Nephron progenitor cell (in vitro differentiated cells): ENCODE data around the gene CHAMP1.
"Not testable (repeated sequence)": the region's sequence is repeated elsewhere in the genome, so short reads cannot be mapped to it uniquely, and the experiment has no call there.

Experiments
- DNase-seq: peaks from one replicate; pipeline ENCODE4 v3.0.0; 2021
- H3K27ac Mint-ChIP-seq: 2 replicates; pipeline ENCODE4 v1.8.0; 2021; ENCODE audit warnings: mild to moderate bottlenecking, moderate library complexity, mixed read lengths
- H3K27me3 Mint-ChIP-seq: 2 replicates; pipeline ENCODE4 v1.8.0; 2021; ENCODE audit warnings: mild to moderate bottlenecking, low read depth, mixed read lengths; ENCODE audit not compliant: poor library complexity
- H3K36me3 Mint-ChIP-seq: 2 replicates; pipeline ENCODE4 v1.8.0; 2021; ENCODE audit warnings: low read depth, mixed read lengths
- H3K4me1 Mint-ChIP-seq: 2 replicates; pipeline ENCODE4 v1.8.0; 2021; ENCODE audit warnings: mixed read lengths
- H3K4me3 Mint-ChIP-seq: 2 replicates; pipeline ENCODE4 v1.8.0; 2021; ENCODE audit warnings: mild to moderate bottlenecking, moderate library complexity, mixed read lengths
- H3K9me3 Mint-ChIP-seq: 2 replicates; pipeline ENCODE4 v1.8.0; 2021; ENCODE audit warnings: mild to moderate bottlenecking, moderate library complexity, mixed read lengths
- TF ChIP-seq, protein P1 (sequence below): fragments of 200-600 bp; sonication (generic); IDR thresholded peaks from 2 replicates; pipeline ENCODE4 v1.5.0; 2021; ENCODE audit warnings: antibody characterized with exemption

The CHAMP1 gene

DNA sequence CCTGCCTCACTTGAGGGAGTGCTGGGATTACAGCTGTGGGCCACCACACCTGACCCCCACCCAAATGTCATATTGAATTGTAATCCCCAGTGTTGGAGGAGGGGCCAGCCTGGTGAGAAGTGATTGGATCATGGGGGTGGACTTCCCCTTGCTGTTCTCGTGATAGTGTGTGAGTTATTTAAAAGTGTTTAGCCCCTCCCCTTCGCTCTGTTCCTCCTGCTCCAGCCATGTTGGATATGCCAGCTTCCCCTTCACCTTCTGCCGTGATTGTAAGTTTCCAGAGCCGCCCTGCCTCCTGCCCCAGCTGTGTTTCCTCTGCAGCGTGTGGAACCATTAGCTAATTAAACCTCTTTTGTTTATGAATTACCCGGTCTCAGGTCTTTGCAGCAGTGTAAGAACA lies 13.7 kb downstream of the CHAMP1 start:
- Mint-ChIP-seq H3K9me3 (peaks cover 6% of the 10 kb centered on the region), H3K4me3 (no peak overlapping the region), H3K27me3 (no peaks in the 10 kb centered on the region), H3K36me3 (peaks cover 67% of the 10 kb centered on the region), H3K4me1 (no peaks in the 10 kb centered on the region), H3K27ac (peak overlapping the region; percentile 87)
- DNase-seq, result no peak
- TF ChIP-seq, protein P1, sequence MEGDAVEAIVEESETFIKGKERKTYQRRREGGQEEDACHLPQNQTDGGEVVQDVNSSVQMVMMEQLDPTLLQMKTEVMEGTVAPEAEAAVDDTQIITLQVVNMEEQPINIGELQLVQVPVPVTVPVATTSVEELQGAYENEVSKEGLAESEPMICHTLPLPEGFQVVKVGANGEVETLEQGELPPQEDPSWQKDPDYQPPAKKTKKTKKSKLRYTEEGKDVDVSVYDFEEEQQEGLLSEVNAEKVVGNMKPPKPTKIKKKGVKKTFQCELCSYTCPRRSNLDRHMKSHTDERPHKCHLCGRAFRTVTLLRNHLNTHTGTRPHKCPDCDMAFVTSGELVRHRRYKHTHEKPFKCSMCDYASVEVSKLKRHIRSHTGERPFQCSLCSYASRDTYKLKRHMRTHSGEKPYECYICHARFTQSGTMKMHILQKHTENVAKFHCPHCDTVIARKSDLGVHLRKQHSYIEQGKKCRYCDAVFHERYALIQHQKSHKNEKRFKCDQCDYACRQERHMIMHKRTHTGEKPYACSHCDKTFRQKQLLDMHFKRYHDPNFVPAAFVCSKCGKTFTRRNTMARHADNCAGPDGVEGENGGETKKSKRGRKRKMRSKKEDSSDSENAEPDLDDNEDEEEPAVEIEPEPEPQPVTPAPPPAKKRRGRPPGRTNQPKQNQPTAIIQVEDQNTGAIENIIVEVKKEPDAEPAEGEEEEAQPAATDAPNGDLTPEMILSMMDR, result no peak

- no peak overlapping the region for H3K4me3 Mint-ChIP-seq
- peaks cover 62% of the 10 kb centered on the region for H3K36me3 Mint-ChIP-seq
- H3K4me1 Mint-ChIP-seq, result no peaks in the 10 kb centered on the region
- peaks cover 6% of the 10 kb centered on the region for H3K9me3 Mint-ChIP-seq
- no peak for DNase-seq
- TF ChIP-seq, protein P1, result no peak
- no peak overlapping the region for H3K27ac Mint-ChIP-seq
- H3K27me3 Mint-ChIP-seq, result no peaks in the 10 kb centered on the region
Observed at GRCh38 chr13:114328595-114328994, 14.3 kb downstream of the CHAMP1 start.

DNA sequence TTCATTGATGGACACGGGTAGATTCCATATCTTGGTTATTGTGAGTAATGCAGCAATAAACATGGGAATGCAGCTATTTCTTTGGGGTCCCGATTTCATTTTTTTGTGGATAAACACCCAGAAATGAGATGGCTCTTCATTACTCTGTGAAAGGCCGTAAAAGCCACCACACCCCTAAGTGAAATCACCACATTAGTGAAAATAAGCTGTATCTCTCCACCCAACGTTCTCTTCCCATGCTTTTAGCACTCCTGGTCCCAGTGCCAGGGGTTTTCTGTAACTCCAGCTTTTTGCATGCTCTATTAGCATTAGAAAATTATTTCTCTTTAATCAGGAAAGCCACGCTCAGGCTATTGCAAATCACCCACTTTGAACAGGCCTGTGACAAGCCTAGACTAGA lies 15.8 kb downstream of the CHAMP1 start:
- H3K27ac Mint-ChIP-seq, result no peak overlapping the region

DNA sequence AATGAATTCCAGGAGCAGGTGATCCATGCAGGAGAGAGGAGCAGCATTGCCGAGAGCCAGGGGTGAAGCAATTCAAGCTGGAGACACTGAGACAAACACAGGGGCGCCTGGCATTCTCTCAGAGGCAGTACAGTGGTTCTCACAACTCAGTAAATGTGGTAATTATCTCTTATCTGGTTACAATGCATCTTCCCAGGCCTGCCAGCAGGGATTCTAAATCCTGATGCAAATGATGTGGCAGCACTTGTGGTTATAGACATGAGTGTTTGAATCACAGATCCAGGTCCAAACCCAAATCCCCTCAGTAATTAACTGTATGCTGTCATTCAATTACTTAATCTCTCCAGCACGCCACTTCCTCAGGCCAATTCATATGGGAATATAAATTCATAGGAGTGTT lies 19.6 kb downstream of the CHAMP1 start:
- not testable (repeated sequence) for H3K36me3 Mint-ChIP-seq, DNase-seq, H3K9me3 Mint-ChIP-seq, H3K27ac Mint-ChIP-seq, H3K27me3 Mint-ChIP-seq, H3K4me3 Mint-ChIP-seq, H3K4me1 Mint-ChIP-seq

More for the DNA sequence above, 15.8 kb downstream of the CHAMP1 start:
- TF ChIP-seq, protein P1, result no peak
- Mint-ChIP-seq H3K9me3 (no peaks in the 10 kb centered on the region), H3K4me3 (no peak overlapping the region), H3K27me3 (peaks cover under 1% of the 10 kb centered on the region), H3K4me1 (no peaks in the 10 kb centered on the region), H3K36me3 (peaks cover 47% of the 10 kb centered on the region)
- no peak for DNase-seq

- no peak overlapping the region for H3K4me3 Mint-ChIP-seq
- H3K36me3 Mint-ChIP-seq, result peaks cover 7% of the 10 kb centered on the region
- H3K27me3 Mint-ChIP-seq, result peaks cover 5% of the 10 kb centered on the region
- DNase-seq, result no peak
- TF ChIP-seq, protein P1, result no peak
- H3K27ac Mint-ChIP-seq, result no peak overlapping the region
- no peaks in the 10 kb centered on the region for H3K9me3 Mint-ChIP-seq
- H3K4me1 Mint-ChIP-seq, result peaks cover 5% of the 10 kb centered on the region
Observed at GRCh38 chr13:114334305-114335053, 20.2 kb downstream of the CHAMP1 start.

GRCh38 chr13:114336457-114336856 lies 22.2 kb downstream of the CHAMP1 start:
- not testable (repeated sequence) for DNase-seq, H3K27ac Mint-ChIP-seq, H3K27me3 Mint-ChIP-seq, H3K4me3 Mint-ChIP-seq, H3K36me3 Mint-ChIP-seq, H3K9me3 Mint-ChIP-seq
- H3K4me1 Mint-ChIP-seq, result peaks cover 17% of the 10 kb centered on the region

- peaks cover 8% of the 10 kb centered on the region for H3K27me3 Mint-ChIP-seq
- no peaks in the 10 kb centered on the region for H3K36me3 Mint-ChIP-seq
- no peak overlapping the region for H3K27ac Mint-ChIP-seq
- no peaks in the 10 kb centered on the region for H3K9me3 Mint-ChIP-seq
- peaks cover 21% of the 10 kb centered on the region for H3K4me1 Mint-ChIP-seq
- TF ChIP-seq, protein P1, result no peak
- no peak for DNase-seq
- no peak overlapping the region for H3K4me3 Mint-ChIP-seq
Observed at GRCh38 chr13:114338959-114339358, 24.7 kb downstream of the CHAMP1 start.
